ENCODE data around the gene SAMHD1.
"Not testable (repeated sequence)": the region's sequence is repeated elsewhere in the genome, so short reads cannot be mapped to it uniquely, and the experiment has no call there.

Gene SAMHD1

DNA sequence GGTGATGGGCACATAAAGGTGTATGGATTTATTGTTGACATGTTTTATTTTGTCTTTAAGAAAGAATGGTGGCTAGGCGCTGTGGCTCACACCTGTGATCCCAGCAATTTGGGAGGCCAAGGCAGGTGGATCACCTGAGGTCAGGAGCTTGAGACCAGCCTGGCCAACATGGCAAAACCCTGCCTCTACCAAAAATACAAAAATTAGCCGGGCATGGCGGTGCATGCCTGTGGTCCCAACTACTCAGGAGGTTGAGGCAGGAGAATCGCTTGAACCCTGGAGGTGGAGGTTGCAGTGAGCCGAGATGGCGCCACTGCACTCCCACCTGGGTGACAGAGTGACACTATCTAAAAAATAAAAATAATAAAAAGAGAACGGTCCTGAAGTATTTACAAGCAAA lies 45.4 kb downstream of the SAMHD1 start:
- not testable (repeated sequence) for DNase-seq

DNA sequence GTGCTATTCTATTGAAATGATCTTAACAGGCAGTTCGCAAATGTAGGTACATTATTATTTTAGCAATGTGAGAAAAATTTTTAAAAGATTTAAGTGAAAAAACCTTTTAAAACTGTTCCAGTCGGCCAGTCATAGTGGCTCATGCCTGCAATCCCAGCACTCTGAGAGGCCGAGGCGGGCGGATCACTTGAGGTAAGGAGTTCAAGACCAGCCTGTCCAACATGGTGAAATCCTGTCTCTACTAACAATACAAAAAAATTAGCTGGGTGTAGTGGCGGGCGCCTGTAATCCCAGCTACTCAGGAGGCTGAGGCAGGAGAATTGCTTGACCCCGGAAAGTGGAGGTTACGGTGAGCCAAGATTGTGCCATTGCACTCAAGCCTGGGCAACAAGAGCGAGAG lies 45.9 kb downstream of the SAMHD1 start:
- not testable (repeated sequence) for DNase-seq

GRCh38 chr20:36904690-36905089 lies 46.8 kb downstream of the SAMHD1 start:
- DNase-seq: no peak

- DNase-seq: no peak
These were observed 56.5 kb downstream of the SAMHD1 start for GRCh38 chr20:36895036-36895435.

DNA sequence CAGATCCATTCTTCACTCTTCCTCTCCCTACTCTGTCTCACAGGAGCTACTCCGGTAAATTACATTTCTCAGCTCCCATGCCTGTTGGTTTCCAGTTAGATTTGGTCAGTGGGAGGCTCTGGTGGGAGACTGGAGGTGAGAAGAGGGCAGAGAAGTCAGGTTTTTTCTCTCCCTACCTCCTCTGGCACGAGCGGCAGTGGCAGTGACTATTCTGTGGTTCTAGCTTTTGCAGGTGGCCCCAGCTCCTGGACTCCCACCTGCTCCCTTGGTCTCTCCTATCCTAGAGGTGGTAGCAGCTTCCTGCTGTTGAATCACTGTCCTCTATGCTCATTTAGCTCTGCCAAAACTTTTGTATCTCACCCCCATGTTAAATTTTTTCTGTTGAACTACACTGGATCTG lies 57.7 kb downstream of the SAMHD1 start:
- DNase-seq: no peak

- DNase-seq: no peak
These were observed 60.3 kb downstream of the SAMHD1 start for GRCh38 chr20:36891211-36891610.

GRCh38 chr20:36890586-36890985 lies 60.9 kb downstream of the SAMHD1 start:
- DNase-seq: no peak

DNA sequence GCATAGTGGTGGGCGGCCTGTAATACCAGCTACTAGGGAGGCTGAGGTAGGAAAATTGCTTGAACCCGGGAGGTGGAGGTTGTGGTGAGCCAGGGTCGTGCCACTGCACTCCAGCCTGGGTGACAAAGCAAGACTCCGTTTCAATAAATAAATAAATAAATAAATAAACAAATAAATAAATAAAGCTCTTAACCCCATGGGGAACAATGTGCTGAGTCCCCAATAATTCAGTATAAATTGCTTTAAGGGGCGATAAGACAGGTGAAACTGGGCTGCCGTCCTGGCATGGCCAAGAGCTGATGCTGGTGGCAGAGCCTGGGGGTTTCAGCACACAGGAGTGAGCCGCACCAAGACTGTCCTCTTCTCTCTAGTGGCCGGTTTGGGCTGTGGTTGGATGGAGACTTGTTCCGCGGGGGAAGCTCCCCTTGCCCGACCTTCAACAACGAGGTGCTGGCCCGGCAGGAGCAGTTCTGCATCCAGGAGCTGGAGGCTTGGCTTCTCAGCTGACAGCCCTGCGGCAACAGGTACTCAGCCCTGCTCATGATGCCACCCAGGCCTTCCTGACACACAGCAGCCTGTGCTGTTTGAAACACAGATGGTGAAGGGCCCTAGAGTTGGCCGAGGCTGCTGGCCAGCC lies 62.5 kb downstream of the SAMHD1 start:
- DNase-seq: no peak

DNA sequence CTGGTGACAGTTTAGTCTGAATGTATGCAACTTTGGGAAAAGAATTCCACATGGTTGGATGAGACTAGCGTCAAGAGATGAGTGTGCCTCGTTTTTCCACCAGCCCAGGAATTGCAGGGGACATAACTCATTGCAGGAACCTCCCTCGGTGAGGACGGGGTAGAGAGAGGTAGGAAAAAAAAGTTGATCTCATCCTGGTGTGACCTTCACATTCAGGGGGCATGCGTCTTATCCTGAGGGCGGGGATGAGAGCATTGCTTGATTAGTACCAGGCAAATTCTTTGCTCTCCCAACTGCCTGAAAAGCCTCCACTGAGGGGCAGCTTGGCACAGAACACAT lies 63.8 kb downstream of the SAMHD1 start:
- DNase-seq: no peak

GRCh38 chr20:36886859-36887751 lies 64.4 kb downstream of the SAMHD1 start:
- peak; percentile 77 for DNase-seq

DNA sequence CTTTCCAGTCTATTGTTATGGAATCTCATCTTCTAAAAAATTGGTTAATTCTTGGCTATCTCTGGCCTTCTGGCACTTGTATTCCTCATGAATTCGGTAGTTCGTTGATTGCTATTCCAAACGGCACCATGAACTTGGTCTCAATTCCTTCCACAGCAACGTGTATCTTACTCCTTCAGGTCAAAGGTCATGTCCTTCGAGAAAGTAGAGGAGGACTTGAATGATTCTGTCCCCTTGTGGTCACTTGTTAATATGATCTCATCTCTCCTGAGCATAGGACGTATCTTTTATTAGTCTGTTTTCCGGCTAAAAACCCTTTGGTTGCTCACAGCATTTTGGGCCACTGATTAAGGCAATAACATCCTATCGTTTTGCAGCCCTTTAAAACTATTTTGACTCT lies 66.2 kb downstream of the SAMHD1 start:
- no peak for DNase-seq

- no peak for DNase-seq
These were observed 67.5 kb downstream of the SAMHD1 start for GRCh38 chr20:36883977-36884535.

DNA sequence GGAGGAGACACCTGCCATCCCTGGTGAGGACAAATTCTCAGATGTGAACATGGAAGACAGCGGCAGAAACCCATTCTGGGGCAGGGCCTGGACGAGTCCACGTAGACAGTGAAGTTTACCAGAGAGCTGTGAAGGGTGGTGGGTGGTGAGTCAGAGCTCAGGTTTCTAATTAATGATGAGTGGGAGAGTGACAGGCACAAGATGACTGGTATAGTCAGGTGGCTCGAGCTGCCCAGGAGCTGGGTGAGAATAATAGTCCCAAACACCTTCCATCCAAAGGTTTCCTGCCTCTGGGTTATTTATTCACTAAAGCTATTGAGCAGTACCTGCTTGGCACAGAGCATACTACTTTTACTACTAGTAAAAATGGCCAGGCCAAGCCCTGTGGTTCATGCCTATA lies 69.6 kb downstream of the SAMHD1 start:
- no peak for DNase-seq

GRCh38 chr20:36881331-36881730 lies 70.2 kb downstream of the SAMHD1 start:
- DNase-seq: no peak

- DNase-seq: no peak
These were observed 70.7 kb downstream of the SAMHD1 start for GRCh38 chr20:36880741-36881250.

DNA sequence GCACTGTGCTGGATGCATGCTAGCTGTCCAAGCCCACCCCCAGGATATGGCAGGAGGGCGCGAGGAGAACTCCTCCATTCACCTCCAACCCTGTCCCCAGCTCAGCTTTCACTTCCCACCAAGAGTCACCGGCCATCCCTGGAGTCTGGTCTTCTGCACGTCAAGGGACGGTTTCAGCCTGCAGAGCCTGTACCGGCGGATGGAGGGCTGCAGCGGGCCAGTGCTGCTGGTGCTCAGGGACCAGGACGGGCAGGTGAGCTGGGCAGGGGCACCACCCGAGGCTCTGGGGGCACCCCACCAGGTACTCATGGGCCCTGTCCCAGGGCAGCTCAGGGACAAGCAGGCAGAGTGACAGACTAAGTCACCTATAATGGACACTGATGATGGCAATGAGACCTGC lies 72.6 kb downstream of the SAMHD1 start:
- no peak for DNase-seq

GRCh38 chr20:36876473-36876833 lies 75.1 kb downstream of the SAMHD1 start:
- DNase-seq: no peak

- DNase-seq: no peak
These were observed 75.6 kb downstream of the SAMHD1 start, which contains the start of gene TLDC2 for GRCh38 chr20:36875702-36876472. Gene TLDC2, plus strand, starts transcription at chr20:36876138. Its CDS starts 37 bp downstream, at chr20:36876175.

DNA sequence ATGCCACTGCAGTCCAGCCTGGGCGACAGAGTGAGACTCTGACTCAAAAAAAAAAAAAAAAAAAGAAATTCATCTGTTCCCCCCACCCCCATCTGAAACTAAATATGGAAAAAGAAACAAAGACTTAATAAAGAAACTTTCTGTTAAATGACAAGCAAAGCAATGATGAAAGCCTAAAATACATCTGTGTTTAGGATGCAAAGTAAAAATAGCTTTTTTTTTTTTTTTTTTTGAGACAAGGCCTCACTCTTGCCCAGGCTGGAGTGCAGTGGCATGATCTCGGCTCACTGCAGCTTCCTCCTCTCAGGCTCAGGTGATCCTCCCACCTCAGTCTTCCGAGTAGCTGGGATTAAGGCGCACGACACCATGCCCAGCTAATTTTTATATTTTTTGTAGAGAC lies 76.4 kb downstream of the SAMHD1 start:
- DNase-seq: not testable (repeated sequence)

GRCh38 chr20:36873498-36874189 lies 77.9 kb downstream of the SAMHD1 start:
- no peak for DNase-seq

GRCh38 chr20:36872852-36873251 lies 78.7 kb downstream of the SAMHD1 start:
- no peak for DNase-seq

Measured in CD4-positive, alpha-beta T cell treated with Interleukin-21 for 1 hour (primary cell).